Endothelial cell of umbilical vein (primary cell): ENCODE measurements around the gene CST3. TPM values are rescaled to one million over a fixed set of nuclear protein-coding genes. Genes with fewer than 3 reads are reported as not detected.
"Not testable (repeated sequence)": the region's sequence is repeated elsewhere in the genome, so short reads cannot be mapped to it uniquely, and the experiment has no call there.

Source experiments
- BruUV-seq: library from RNA; stranded (reverse); fragments of 400-500 nt; replicated peaks from 2 replicates; lab custom pipeline; 2021; lab: Mats Ljungman, UMichigan
- CTCF ChIA-PET: fragments of 300-600, 350-600 bp; sonication (Branson Sonifier 250); formaldehyde crosslinking; loops from one replicate; lab custom pipeline; 2021; ENCODE audit warnings: antibody characterized with exemption, inconsistent platforms; lab: Charles Lee
- POLR2A ChIA-PET: fragments of 300-600, 350-600 bp; sonication (Branson Sonifier 250); formaldehyde crosslinking; loops from one replicate; lab custom pipeline; 2021; ENCODE audit warnings: antibody characterized with exemption, inconsistent platforms; lab: Charles Lee
- DNase-seq: peaks from one replicate; pipeline ENCODE4 v3.0.0-alpha.2; 2011; ENCODE audit warnings: low read depth, low spot score
- FAIRE-seq: peaks from 2 replicates; lab custom pipeline; 2011; peaks lifted over from hg19 to GRCh38; lab: Jason Lieb, UNC
- H2AFZ ChIP-seq: 2 replicates; pipeline ENCODE4 v1.6.0; 2012; ENCODE audit warnings: low read depth, low read length, control low read depth, inconsistent platforms
- H3K27ac ChIP-seq: 2 replicates; pipeline ENCODE4 v1.5.1; 2011; ENCODE audit warnings: low read depth, mild to moderate bottlenecking, control low read depth, low read length, moderate library complexity; ENCODE audit not compliant: insufficient read depth
- H3K27me3 ChIP-seq, 2 experiments: 2 replicates each; pipeline versions ENCODE4 v1.6.0 to v1.6.1; 2011; ENCODE audit warnings: low read length in 2 of 2, mixed read lengths in 1 of 2; ENCODE audit not compliant: control insufficient read depth in 2 of 2, insufficient read depth in 2 of 2
- H3K36me3 ChIP-seq, 2 experiments: 2 replicates in 1 of 2; 3 replicates in 1 of 2; pipeline ENCODE4 v1.5.1; 2011; ENCODE audit warnings: low read length in 2 of 2, mild to moderate bottlenecking in 1 of 2, moderate library complexity in 1 of 2; ENCODE audit not compliant: control insufficient read depth in 2 of 2, insufficient read depth in 2 of 2; ENCODE audit errors: extremely low read depth in 1 of 2
- H3K4me1 ChIP-seq: 3 replicates; pipeline ENCODE4 v1.5.1; 2011; ENCODE audit warnings: mild to moderate bottlenecking, low read length; ENCODE audit not compliant: control insufficient read depth, insufficient read depth; ENCODE audit errors: extremely low read depth
- H3K4me2 ChIP-seq: 2 replicates; pipeline ENCODE4 v1.6.1; 2011; ENCODE audit warnings: low read length, control low read depth, mixed read lengths; ENCODE audit not compliant: insufficient read depth
- H3K4me3 ChIP-seq, 3 experiments: fragments of 200-600 bp in 1 of 3; sonication (generic), shearing (Covaris generic) in 1 of 3; replicated peaks in 1 of 3; 2 replicates each; pipeline ENCODE4 v1.5.1; 2011 to 2016; ENCODE audit warnings: control low read depth in 3 of 3, low read length in 3 of 3, mild to moderate bottlenecking in 2 of 3, inconsistent platforms in 1 of 3, low read depth in 1 of 3, moderate library complexity in 1 of 3; ENCODE audit not compliant: insufficient read depth in 1 of 3
- H3K79me2 ChIP-seq: 2 replicates; pipeline ENCODE4 v1.6.0; 2012; ENCODE audit warnings: low read length, inconsistent platforms; ENCODE audit not compliant: control insufficient read depth, insufficient read depth
- H3K9ac ChIP-seq: replicated peaks from 2 replicates; pipeline ENCODE3; 2011; ENCODE audit warnings: low read length, control low read depth; ENCODE audit not compliant: insufficient read depth; ENCODE audit errors: extremely low read depth
- H3K9me1 ChIP-seq: replicated peaks from 3 replicates; pipeline ENCODE4 v1.6.0; 2011; ENCODE audit warnings: mild to moderate bottlenecking, low read length; ENCODE audit not compliant: control insufficient read depth, insufficient read depth; ENCODE audit errors: extremely low read depth
- H3K9me3 ChIP-seq: replicated peaks from 2 replicates; pipeline ENCODE4 v1.5.1; 2012; ENCODE audit warnings: low read length, inconsistent platforms; ENCODE audit not compliant: control insufficient read depth, insufficient read depth
- H4K20me1 ChIP-seq: replicated peaks from 2 replicates; pipeline ENCODE3; 2011; ENCODE audit warnings: mild to moderate bottlenecking, low read length; ENCODE audit not compliant: control insufficient read depth, insufficient read depth; ENCODE audit errors: extremely low read depth
- EZH2 ChIP-seq: IDR thresholded peaks from 2 replicates; pipeline ENCODE4 v1.6.1; 2012; ENCODE audit warnings: borderline replicate concordance, low read depth, mild to moderate bottlenecking, moderate library complexity, low read length, inconsistent platforms; ENCODE audit not compliant: severe bottlenecking
- JUN ChIP-seq: IDR thresholded peaks from 2 replicates; pipeline ENCODE4 v1.6.1; 2011; ENCODE audit warnings: borderline replicate concordance, low read depth; ENCODE audit not compliant: insufficient read length, insufficient read depth
- dilution Hi-C: fragments of 300-500 bp; cut with MboI; formaldehyde crosslinking; loops from one replicate; pipeline ENCODE4 v1.15.0; 2019; ENCODE audit warnings: low sequenced_read_pairs; ENCODE audit not compliant: extremely low pct_ligation_motif_present
- intact Hi-C: fragments of 100-400 bp; cut with micrococcal nuclease; formaldehyde crosslinking; loops from one replicate; pipeline ENCODE4 v1.10.0; 2022
- polyA plus RNA-seq, 4 experiments: library from polyadenylated mRNA; depleted of rRNA in 3 of 4; stranded (reverse) in 3 of 4; unstranded in 1 of 4; fragments of >200 nt; gene quantifications; 2 replicates each; pipeline versions ENCODE4 v1.2.1 to v1.2.3, GENCODE V29; 2011 to 2012; ENCODE audit warnings: missing spikeins in 1 of 4
- total RNA-seq: library from RNA; stranded (reverse); gene quantifications from 2 replicates; pipeline ENCODE4 v1.2.3, GENCODE V29; 2021
- TF ChIP-seq, protein P1 (sequence below): IDR thresholded peaks from 2 replicates; pipeline ENCODE4 v1.6.1; 2011; ENCODE audit not compliant: insufficient read depth, insufficient read length

CST3 gene
- total and polyA plus RNA-seq, 2 donors (not counting 3 experiments of a cell fraction or from before 2014, with no cell fraction given), result 251 to 479 TPM

- Histone ChIP-seq H2AFZ (no peak overlapping the region), H3K27ac (peak overlapping the region; percentile 92), H3K9ac (no peak overlapping the region), H3K79me2 (peaks cover 30% of the 10 kb centered on the region), H3K9me1 (no peaks in the 10 kb centered on the region), H3K4me2 (peak overlapping the region; percentile 69), H3K9me3 (no peaks in the 10 kb centered on the region), H3K27me3 (no peaks in the 10 kb centered on the region), H3K36me3 (peaks cover 0 to 15% of the 10 kb centered on the region in 2 experiments), H3K4me3 (peak overlapping the region; percentile 42 to 83 (median 69)), H3K4me1 (peaks cover 12% of the 10 kb centered on the region), H4K20me1 (no peaks in the 10 kb centered on the region)
- POLR2A ChIA-PET, result interaction anchor here (0.9 to 1.5 kb wide), 2 partner anchors 8 to 14 kb away, joined by 5 read pairs; no protein-coding TSS in a partner anchor
- DNase-seq (no peak), FAIRE-seq (no peak)
- CTCF ChIA-PET, result interaction anchor here (0.9 to 2.1 kb wide), 6 partner anchors 8 to 32 kb away, joined by 3 to 11 read pairs (median 5); partner anchors contain the start of gene CST9
- dilution Hi-C loops (no loop called here), intact Hi-C loops (loop anchor here (2.0 to 5.0 kb wide), 3 partner anchors 14 to 274 kb away; partner anchors contain the start of gene GZF1)
- TF ChIP-seq, protein P1, sequence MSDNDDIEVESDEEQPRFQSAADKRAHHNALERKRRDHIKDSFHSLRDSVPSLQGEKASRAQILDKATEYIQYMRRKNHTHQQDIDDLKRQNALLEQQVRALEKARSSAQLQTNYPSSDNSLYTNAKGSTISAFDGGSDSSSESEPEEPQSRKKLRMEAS, result no peak
- TF ChIP-seq JUN (no peak), EZH2 (no peak)
- BruUV-seq, result TSS peak; percentile 49
Measured at GRCh38 chr20:23636182-23636907, 1.4 kb downstream of the CST3 start.

GRCh38 chr20:23635768-23636090 lies 2.0 kb downstream of the CST3 start:
- H3K9me1 ChIP-seq, H3K9me3 ChIP-seq, POLR2A ChIA-PET, BruUV-seq, H3K4me2 ChIP-seq, H3K27ac ChIP-seq, DNase-seq, CTCF ChIA-PET, dilution Hi-C loops, H3K9ac ChIP-seq, H3K27me3 ChIP-seq, H4K20me1 ChIP-seq, FAIRE-seq, H2AFZ ChIP-seq, H3K4me3 ChIP-seq: not testable (repeated sequence)
- Histone ChIP-seq H3K36me3 (peaks cover 0 to 15% of the 10 kb centered on the region in 2 experiments), H3K79me2 (peaks cover 30% of the 10 kb centered on the region), H3K4me1 (peaks cover 12% of the 10 kb centered on the region)
- intact Hi-C loops, result loop anchor here (2.0 to 5.0 kb wide), 3 partner anchors 13 to 273 kb away; partner anchors contain the start of gene GZF1
